SK-N-SH treated with all-trans-retinoic acid at 6 μM for 48 hours (cell line): ENCODE data around the gene KCNN2.

Experiments used
- ESRRG ChIP-seq: fragments of 250-450 bp; sonication (Bioruptor Pico); IDR thresholded peaks from 2 replicates; pipeline ENCODE4 v1.6.1; 2021; ENCODE audit warnings: mild to moderate bottlenecking
- OSR1 ChIP-seq: fragments of 250-450 bp; sonication (Bioruptor Pico); IDR thresholded peaks from 2 replicates; pipeline ENCODE4 v1.8.0; 2022; ENCODE audit warnings: moderate library complexity, mild to moderate bottlenecking, inconsistent platforms
- RARB ChIP-seq: fragments of 250-450 bp; sonication (Bioruptor Pico); IDR thresholded peaks from 2 replicates; pipeline ENCODE4 v1.8.0; 2021; ENCODE audit warnings: mild to moderate bottlenecking, moderate library complexity
- ZFP30 ChIP-seq: fragments of 450-650 bp; formaldehyde crosslinking; IDR thresholded peaks from 2 replicates; pipeline ENCODE4 v1.5.0; 2022; ENCODE audit warnings: mild to moderate bottlenecking, moderate library complexity
- TF ChIP-seq, protein P1 (sequence below): fragments of 250-450 bp; sonication (Bioruptor Pico); IDR thresholded peaks from 2 replicates; pipeline ENCODE4 v1.8.0; 2021; ENCODE audit warnings: low read depth, mild to moderate bottlenecking, moderate library complexity, borderline replicate concordance
- TF ChIP-seq, protein P2 (sequence below): fragments of 250-450 bp; sonication (Bioruptor Pico); IDR thresholded peaks from 2 replicates; pipeline ENCODE4 v1.8.0; 2020; ENCODE audit warnings: mild to moderate bottlenecking, moderate library complexity, borderline replicate concordance

DNA sequence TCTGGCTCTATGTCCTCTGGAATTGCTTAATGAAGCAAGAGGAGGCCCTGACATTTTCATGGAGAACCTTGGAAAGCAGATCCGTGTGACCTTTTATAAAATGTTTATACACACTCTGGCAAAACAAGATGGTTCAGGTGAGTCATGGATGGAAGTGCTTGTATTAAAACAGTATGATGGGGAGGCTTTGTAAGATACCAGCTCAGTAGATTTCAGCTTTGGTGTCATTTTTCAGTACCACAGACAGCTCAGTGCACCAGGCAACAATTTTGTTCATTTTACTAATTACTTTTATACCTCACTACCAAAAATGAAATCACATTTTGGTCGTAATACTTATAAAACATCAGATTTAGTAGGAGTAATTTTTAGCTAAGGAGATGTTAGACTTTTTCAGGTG lies 5.2 kb downstream of the KCNN2 start:
- TF ChIP-seq RARB (CRISPR knock-in tag) (no peak), ESRRG (CRISPR knock-in tag) (no peak), ZFP30 (CRISPR knock-in tag) (no peak), OSR1 (no peak)
- TF ChIP-seq, protein P1, sequence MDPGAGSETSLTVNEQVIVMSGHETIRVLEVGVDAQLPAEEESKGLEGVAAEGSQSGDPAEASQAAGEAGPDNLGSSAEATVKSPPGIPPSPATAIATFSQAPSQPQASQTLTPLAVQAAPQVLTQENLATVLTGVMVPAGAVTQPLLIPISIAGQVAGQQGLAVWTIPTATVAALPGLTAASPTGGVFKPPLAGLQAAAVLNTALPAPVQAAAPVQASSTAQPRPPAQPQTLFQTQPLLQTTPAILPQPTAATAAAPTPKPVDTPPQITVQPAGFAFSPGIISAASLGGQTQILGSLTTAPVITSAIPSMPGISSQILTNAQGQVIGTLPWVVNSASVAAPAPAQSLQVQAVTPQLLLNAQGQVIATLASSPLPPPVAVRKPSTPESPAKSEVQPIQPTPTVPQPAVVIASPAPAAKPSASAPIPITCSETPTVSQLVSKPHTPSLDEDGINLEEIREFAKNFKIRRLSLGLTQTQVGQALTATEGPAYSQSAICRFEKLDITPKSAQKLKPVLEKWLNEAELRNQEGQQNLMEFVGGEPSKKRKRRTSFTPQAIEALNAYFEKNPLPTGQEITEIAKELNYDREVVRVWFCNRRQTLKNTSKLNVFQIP (CRISPR knock-in tag) = no peak
- TF ChIP-seq, protein P2, sequence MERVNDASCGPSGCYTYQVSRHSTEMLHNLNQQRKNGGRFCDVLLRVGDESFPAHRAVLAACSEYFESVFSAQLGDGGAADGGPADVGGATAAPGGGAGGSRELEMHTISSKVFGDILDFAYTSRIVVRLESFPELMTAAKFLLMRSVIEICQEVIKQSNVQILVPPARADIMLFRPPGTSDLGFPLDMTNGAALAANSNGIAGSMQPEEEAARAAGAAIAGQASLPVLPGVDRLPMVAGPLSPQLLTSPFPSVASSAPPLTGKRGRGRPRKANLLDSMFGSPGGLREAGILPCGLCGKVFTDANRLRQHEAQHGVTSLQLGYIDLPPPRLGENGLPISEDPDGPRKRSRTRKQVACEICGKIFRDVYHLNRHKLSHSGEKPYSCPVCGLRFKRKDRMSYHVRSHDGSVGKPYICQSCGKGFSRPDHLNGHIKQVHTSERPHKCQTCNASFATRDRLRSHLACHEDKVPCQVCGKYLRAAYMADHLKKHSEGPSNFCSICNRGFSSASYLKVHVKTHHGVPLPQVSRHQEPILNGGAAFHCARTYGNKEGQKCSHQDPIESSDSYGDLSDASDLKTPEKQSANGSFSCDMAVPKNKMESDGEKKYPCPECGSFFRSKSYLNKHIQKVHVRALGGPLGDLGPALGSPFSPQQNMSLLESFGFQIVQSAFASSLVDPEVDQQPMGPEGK (CRISPR knock-in tag) = no peak
